ENCODE results near the gene RBM10. TPM values are rescaled to one million over a fixed set of nuclear protein-coding genes. Genes with fewer than 3 reads are reported as not detected.
A peak's percentile ranks its signal among the peaks of the same experiment; 100 is the strongest.

Gene RBM10
- total and polyA plus RNA-seq, 4 donors: 8.4 to 46.8 (median 24.3) TPM

- WGBS, 2 donors: 74 to 78% methylated on average over 12 of the region's 12 CpGs
- H3K27ac ChIP-seq (ENCODE audit: low read depth in 1 of 2, low read length in 2 of 2): no peak overlapping the region
- H3K27me3 ChIP-seq (ENCODE audit: control insufficient read depth in 1 of 2, insufficient read depth in 2 of 2, low read length in 1 of 2): no peaks in the 10 kb centered on the region
- ATAC-seq (ENCODE audit: low FRiP score): no peak
- H3K4me1 ChIP-seq (ENCODE audit: control insufficient read depth in 1 of 2, insufficient read depth in 2 of 2, low read length in 2 of 2): no peaks in the 10 kb centered on the region
- intact Hi-C loops (cut with DNase I): no loop called here
- H3K4me3 ChIP-seq (ENCODE audit: low read length in 2 of 2): no peak overlapping the region
- no peak for DNase-seq
- no peaks in the 10 kb centered on the region for H3K9me3 ChIP-seq (ENCODE audit: control insufficient read depth, low read length)
- H3K36me3 ChIP-seq (ENCODE audit: control insufficient read depth in 1 of 2, insufficient read depth in 2 of 2, low read length in 1 of 2): no peaks in the 10 kb centered on the region
Observed at GRCh38 chrX:47146936-47147859, 2.2 kb downstream of the RBM10 start.

- H3K4me3 ChIP-seq (ENCODE audit: low read length in 2 of 2): no peak overlapping the region
- no peak overlapping the region for H3K27ac ChIP-seq (ENCODE audit: low read depth in 1 of 2, low read length in 2 of 2)
- intact Hi-C loops (cut with DNase I): no loop called here
Observed at GRCh38 chrX:47148946-47149345, 3.9 kb downstream of the RBM10 start.

GRCh38 chrX:47151435-47151834 is 6.4 kb downstream of the RBM10 start:
- Histone ChIP-seq H3K9me3 (ENCODE audit: control insufficient read depth, low read length) (no peaks in the 10 kb centered on the region), H3K27me3 (ENCODE audit: control insufficient read depth in 1 of 2, insufficient read depth in 2 of 2, low read length in 1 of 2) (no peaks in the 10 kb centered on the region), H3K36me3 (ENCODE audit: control insufficient read depth in 1 of 2, insufficient read depth in 2 of 2, low read length in 1 of 2) (no peaks in the 10 kb centered on the region), H3K27ac (ENCODE audit: low read depth in 1 of 2, low read length in 2 of 2) (no peak overlapping the region), H3K4me1 (ENCODE audit: control insufficient read depth in 1 of 2, insufficient read depth in 2 of 2, low read length in 2 of 2) (no peaks in the 10 kb centered on the region), H3K4me3 (ENCODE audit: low read length in 2 of 2) (no peak overlapping the region)
- DNase-seq (no peak), ATAC-seq (ENCODE audit: low FRiP score) (no peak)
- intact Hi-C loops (cut with DNase I): no loop called here

More at GRCh38 chrX:47148946-47149345, 3.9 kb downstream of the RBM10 start:
- no peaks in the 10 kb centered on the region for H3K9me3 ChIP-seq (ENCODE audit: control insufficient read depth, low read length)
- no peaks in the 10 kb centered on the region for H3K36me3 ChIP-seq (ENCODE audit: control insufficient read depth in 1 of 2, insufficient read depth in 2 of 2, low read length in 1 of 2)
- no peaks in the 10 kb centered on the region for H3K4me1 ChIP-seq (ENCODE audit: control insufficient read depth in 1 of 2, insufficient read depth in 2 of 2, low read length in 2 of 2)
- WGBS, 2 donors: 49 to 53% methylated on average over 2 of the region's 2 CpGs
- DNase-seq (no peak), ATAC-seq (ENCODE audit: low FRiP score) (no peak)
- no peaks in the 10 kb centered on the region for H3K27me3 ChIP-seq (ENCODE audit: control insufficient read depth in 1 of 2, insufficient read depth in 2 of 2, low read length in 1 of 2)

GRCh38 chrX:47156611-47157520 is 11.8 kb downstream of the RBM10 start:
- no peaks in the 10 kb centered on the region for H3K4me1 ChIP-seq (ENCODE audit: control insufficient read depth in 1 of 2, insufficient read depth in 2 of 2, low read length in 2 of 2)
- H3K36me3 ChIP-seq (ENCODE audit: control insufficient read depth in 1 of 2, insufficient read depth in 2 of 2, low read length in 1 of 2): no peaks in the 10 kb centered on the region
- H3K27me3 ChIP-seq (ENCODE audit: control insufficient read depth in 1 of 2, insufficient read depth in 2 of 2, low read length in 1 of 2): no peaks in the 10 kb centered on the region
- DNase-seq (peak in 1 of 2 donors; percentile 72), ATAC-seq (ENCODE audit: low FRiP score) (no peak)
- intact Hi-C loops (cut with DNase I): no loop called here
- no peak overlapping the region for H3K27ac ChIP-seq (ENCODE audit: low read depth in 1 of 2, low read length in 2 of 2)
- H3K9me3 ChIP-seq (ENCODE audit: control insufficient read depth, low read length): no peaks in the 10 kb centered on the region
- H3K4me3 ChIP-seq (ENCODE audit: low read length in 2 of 2): no peak overlapping the region
- WGBS, 2 donors: 91 to 93% methylated on average over 26 of the region's 26 CpGs

- no peaks in the 10 kb centered on the region for H3K4me1 ChIP-seq (ENCODE audit: control insufficient read depth in 1 of 2, insufficient read depth in 2 of 2, low read length in 2 of 2)
- no peak overlapping the region for H3K27ac ChIP-seq (ENCODE audit: low read depth in 1 of 2, low read length in 2 of 2)
- DNase-seq: peak in 1 of 2 donors; percentile 47
- H3K27me3 ChIP-seq (ENCODE audit: control insufficient read depth in 1 of 2, insufficient read depth in 2 of 2, low read length in 1 of 2): no peaks in the 10 kb centered on the region
- ATAC-seq (ENCODE audit: low FRiP score): no peak
- no peak overlapping the region for H3K4me3 ChIP-seq (ENCODE audit: low read length in 2 of 2)
- H3K36me3 ChIP-seq (ENCODE audit: control insufficient read depth in 1 of 2, insufficient read depth in 2 of 2, low read length in 1 of 2): no peaks in the 10 kb centered on the region
- H3K9me3 ChIP-seq (ENCODE audit: control insufficient read depth, low read length): no peaks in the 10 kb centered on the region
- intact Hi-C loops (cut with DNase I): no loop called here
- 88 to 97% methylated on average over 16 of the region's 16 CpGs for WGBS, 2 donors
Observed at GRCh38 chrX:47158131-47158530, 13.1 kb downstream of the RBM10 start.

GRCh38 chrX:47158781-47159180 is 13.8 kb downstream of the RBM10 start:
- WGBS, 2 donors: 95 to 97% methylated on average over 5 of the region's 5 CpGs
- Histone ChIP-seq H3K4me3 (ENCODE audit: low read length in 2 of 2) (no peak overlapping the region), H3K27me3 (ENCODE audit: control insufficient read depth in 1 of 2, insufficient read depth in 2 of 2, low read length in 1 of 2) (no peaks in the 10 kb centered on the region), H3K9me3 (ENCODE audit: control insufficient read depth, low read length) (no peaks in the 10 kb centered on the region), H3K4me1 (ENCODE audit: control insufficient read depth in 1 of 2, insufficient read depth in 2 of 2, low read length in 2 of 2) (no peaks in the 10 kb centered on the region), H3K27ac (ENCODE audit: low read depth in 1 of 2, low read length in 2 of 2) (no peak overlapping the region), H3K36me3 (ENCODE audit: control insufficient read depth in 1 of 2, insufficient read depth in 2 of 2, low read length in 1 of 2) (no peaks in the 10 kb centered on the region)
- ATAC-seq (ENCODE audit: low FRiP score) (no peak), DNase-seq (no peak)
- intact Hi-C loops (cut with DNase I): no loop called here

GRCh38 chrX:47160781-47161180 is 15.8 kb downstream of the RBM10 start:
- Histone ChIP-seq H3K27me3 (ENCODE audit: control insufficient read depth in 1 of 2, insufficient read depth in 2 of 2, low read length in 1 of 2) (no peaks in the 10 kb centered on the region), H3K36me3 (ENCODE audit: control insufficient read depth in 1 of 2, insufficient read depth in 2 of 2, low read length in 1 of 2) (no peaks in the 10 kb centered on the region), H3K4me3 (ENCODE audit: low read length in 2 of 2) (no peak overlapping the region), H3K27ac (ENCODE audit: low read depth in 1 of 2, low read length in 2 of 2) (no peak overlapping the region), H3K4me1 (ENCODE audit: control insufficient read depth in 1 of 2, insufficient read depth in 2 of 2, low read length in 2 of 2) (no peaks in the 10 kb centered on the region), H3K9me3 (ENCODE audit: control insufficient read depth, low read length) (no peaks in the 10 kb centered on the region)
- DNase-seq: no peak
- WGBS, 2 donors: 72% methylated on average over 4 of the region's 4 CpGs
- ATAC-seq (ENCODE audit: low FRiP score): no peak
- intact Hi-C loops (cut with DNase I): no loop called here

- H3K36me3 ChIP-seq (ENCODE audit: control insufficient read depth in 1 of 2, insufficient read depth in 2 of 2, low read length in 1 of 2): no peaks in the 10 kb centered on the region
- ATAC-seq (ENCODE audit: low FRiP score) (no peak), DNase-seq (no peak)
- no peak overlapping the region for H3K4me3 ChIP-seq (ENCODE audit: low read length in 2 of 2)
- 90 to 97% methylated on average over 5 of the region's 5 CpGs for WGBS, 2 donors
- H3K27ac ChIP-seq (ENCODE audit: low read depth in 1 of 2, low read length in 2 of 2): no peak overlapping the region
- intact Hi-C loops (cut with DNase I): no loop called here
- H3K27me3 ChIP-seq (ENCODE audit: control insufficient read depth in 1 of 2, insufficient read depth in 2 of 2, low read length in 1 of 2): no peaks in the 10 kb centered on the region
- no peaks in the 10 kb centered on the region for H3K4me1 ChIP-seq (ENCODE audit: control insufficient read depth in 1 of 2, insufficient read depth in 2 of 2, low read length in 2 of 2)
- H3K9me3 ChIP-seq (ENCODE audit: control insufficient read depth, low read length): no peaks in the 10 kb centered on the region
Observed at GRCh38 chrX:47162927-47163583, 18.0 kb downstream of the RBM10 start.

All from aorta (tissue), 5 donors.